WTC11 (cell line): ENCODE results near the gene SUGT1. TPM values are rescaled to one million over a fixed set of nuclear protein-coding genes. Genes with fewer than 3 reads are reported as not detected.

Experiments used
- ATAC-seq: fragments of 200-7000 bp; cut with Tn5 transposase; 2 replicates; pipeline ENCODE4 v1.10.0; 2021; ENCODE audit warnings: mild to moderate bottlenecking, moderate library complexity
- CTCF ChIA-PET: fragments of 300-600 bp; sonication (Branson Sonifier 250); formaldehyde crosslinking; loops from one replicate; lab custom pipeline; 2021; ENCODE audit warnings: antibody characterized with exemption; lab: Charles Lee
- POLR2A ChIA-PET: fragments of 350-600 bp; sonication (Branson Sonifier 250); formaldehyde crosslinking; loops from one replicate; lab custom pipeline; 2021; ENCODE audit warnings: antibody characterized with exemption; lab: Charles Lee
- DNase-seq: peaks from one replicate; pipeline ENCODE4 v3.0.0; 2021; ENCODE audit warnings: low spot score
- H3K27ac Mint-ChIP-seq: 2 replicates; pipeline ENCODE4 v1.8.0; 2021; ENCODE audit warnings: mixed read lengths
- H3K27me3 Mint-ChIP-seq: 2 replicates; pipeline ENCODE4 v1.8.0; 2021; ENCODE audit warnings: low read depth, mild to moderate bottlenecking, moderate library complexity, mixed read lengths
- H3K36me3 Mint-ChIP-seq: 2 replicates; pipeline ENCODE4 v1.8.0; 2021; ENCODE audit warnings: mixed read lengths
- H3K4me1 Mint-ChIP-seq: 2 replicates; pipeline ENCODE4 v1.8.0; 2022; ENCODE audit warnings: mixed read lengths
- H3K4me3 Mint-ChIP-seq: 2 replicates; pipeline ENCODE4 v1.8.0; 2021; ENCODE audit warnings: mild to moderate bottlenecking, moderate library complexity, mixed read lengths
- H3K9me3 Mint-ChIP-seq: 2 replicates; pipeline ENCODE4 v1.8.0; 2021; ENCODE audit warnings: mixed read lengths
- CREB1 ChIP-seq: sonication (generic); formaldehyde crosslinking; IDR thresholded peaks from 2 replicates; pipeline ENCODE4 v1.8.0; 2023; ENCODE audit warnings: mild to moderate bottlenecking, missing genetic modification reagents
- ETV6 ChIP-seq: sonication (generic); formaldehyde crosslinking; IDR thresholded peaks from 2 replicates; pipeline ENCODE4 v1.8.1; 2022; ENCODE audit warnings: mild to moderate bottlenecking, missing genetic modification reagents
- FOXP1 ChIP-seq: sonication (generic); formaldehyde crosslinking; IDR thresholded peaks from 2 replicates; pipeline ENCODE4 v1.8.0; 2022; ENCODE audit warnings: missing genetic modification reagents, mild to moderate bottlenecking, moderate library complexity, borderline replicate concordance
- GRHL2 ChIP-seq: fragments of 250-450 bp; sonication (Bioruptor Pico); IDR thresholded peaks from 2 replicates; pipeline ENCODE4 v1.8.0; 2022; ENCODE audit warnings: mild to moderate bottlenecking, moderate library complexity; ENCODE audit not compliant: insufficient replicate concordance, severe bottlenecking
- GTF2I ChIP-seq: fragments of 250-450 bp; sonication (Bioruptor Pico); conservative IDR thresholded peaks from 2 replicates; pipeline ENCODE4 v1.4.0; 2021; ENCODE audit warnings: mild to moderate bottlenecking
- KAT7 ChIP-seq: sonication (generic); formaldehyde crosslinking; IDR thresholded peaks from 2 replicates; pipeline ENCODE4 v1.8.1; 2023; ENCODE audit warnings: missing genetic modification reagents, mild to moderate bottlenecking, borderline replicate concordance
- NR1H2 ChIP-seq: sonication (generic); formaldehyde crosslinking; IDR thresholded peaks from 2 replicates; pipeline ENCODE4 v1.9.0; 2021; ENCODE audit warnings: mild to moderate bottlenecking, moderate library complexity, missing genetic modification reagents
- OVOL2 ChIP-seq: fragments of 250-450 bp; sonication (Bioruptor Pico); IDR thresholded peaks from 2 replicates; pipeline ENCODE4 v1.9.0; 2021; ENCODE audit warnings: mild to moderate bottlenecking, borderline replicate concordance
- PRRX2 ChIP-seq: fragments of 250-450 bp; sonication (Bioruptor Pico); IDR thresholded peaks from 2 replicates; pipeline ENCODE4 v1.8.0; 2021; ENCODE audit warnings: mild to moderate bottlenecking
- SOX15 ChIP-seq: fragments of 250-450 bp; sonication (Bioruptor Pico); IDR thresholded peaks from 2 replicates; pipeline ENCODE4 v1.9.0; 2021; ENCODE audit warnings: mild to moderate bottlenecking
- TCF7 ChIP-seq: sonication (generic); formaldehyde crosslinking; IDR thresholded peaks from 2 replicates; pipeline ENCODE4 v1.8.0; 2022; ENCODE audit warnings: mild to moderate bottlenecking, low read depth, missing genetic modification reagents, moderate library complexity
- TEAD1 ChIP-seq: sonication (generic); formaldehyde crosslinking; IDR thresholded peaks from 2 replicates; pipeline ENCODE4 v1.8.0; 2022; ENCODE audit warnings: mild to moderate bottlenecking, missing genetic modification reagents
- TP53 ChIP-seq: sonication (generic); formaldehyde crosslinking; IDR thresholded peaks from 2 replicates; pipeline ENCODE4 v1.8.1; 2023; ENCODE audit warnings: mild to moderate bottlenecking, missing genetic modification reagents
- ZNF121 ChIP-seq: sonication (generic); formaldehyde crosslinking; IDR thresholded peaks from 2 replicates; pipeline ENCODE4 v1.8.0; 2023; ENCODE audit warnings: missing genetic modification reagents
- ZNF219 ChIP-seq: sonication (generic); formaldehyde crosslinking; IDR thresholded peaks from 2 replicates; pipeline ENCODE4 v1.8.0; 2023; ENCODE audit warnings: missing genetic modification reagents, mild to moderate bottlenecking, borderline replicate concordance
- ZNF396 ChIP-seq: fragments of 250-450 bp; sonication (Bioruptor Pico); IDR thresholded peaks from 2 replicates; pipeline ENCODE4 v1.8.0; 2021; ENCODE audit warnings: mild to moderate bottlenecking, moderate library complexity, borderline replicate concordance
- ZNF416 ChIP-seq: fragments of 250-450 bp; sonication (Bioruptor Pico); IDR thresholded peaks from 2 replicates; pipeline ENCODE4 v1.9.0; 2021; ENCODE audit warnings: mild to moderate bottlenecking, inconsistent platforms
- ZNF671 ChIP-seq: fragments of 250-450 bp; sonication (Bioruptor Pico); IDR thresholded peaks from 2 replicates; pipeline ENCODE4 v1.8.0; 2021; ENCODE audit warnings: mild to moderate bottlenecking
- total RNA-seq: library from RNA; stranded (reverse); gene quantifications from 3 replicates; pipeline ENCODE4 v1.2.3, GENCODE V29; 2021
- TF ChIP-seq, protein P1 (sequence below): sonication (generic); formaldehyde crosslinking; IDR thresholded peaks from 2 replicates; pipeline ENCODE4 v1.8.1; 2022; ENCODE audit warnings: missing genetic modification reagents, borderline replicate concordance
- TF ChIP-seq, protein P2 (sequence below): sonication (generic); formaldehyde crosslinking; IDR thresholded peaks from 2 replicates; pipeline ENCODE4 v1.8.0; 2023; ENCODE audit warnings: missing genetic modification reagents, mild to moderate bottlenecking, borderline replicate concordance
- TF ChIP-seq, protein P3 (sequence below): sonication (generic); formaldehyde crosslinking; IDR thresholded peaks from 2 replicates; pipeline ENCODE4 v1.8.0; 2023; ENCODE audit warnings: mild to moderate bottlenecking, missing genetic modification reagents
- TF ChIP-seq, protein P4 (sequence below): sonication (generic); formaldehyde crosslinking; IDR thresholded peaks from 2 replicates; pipeline ENCODE4 v1.8.0; 2022; ENCODE audit warnings: missing genetic modification reagents
- TF ChIP-seq, protein P5 (sequence below): sonication (generic); formaldehyde crosslinking; conservative IDR thresholded peaks from 2 replicates; pipeline ENCODE4 v1.8.1; 2022; ENCODE audit warnings: mild to moderate bottlenecking, missing genetic modification reagents
- TF ChIP-seq, protein P6 (sequence below): fragments of 250-450 bp; sonication (Bioruptor Pico); IDR thresholded peaks from 2 replicates; pipeline ENCODE4 v1.9.0; 2021; ENCODE audit warnings: moderate library complexity, mild to moderate bottlenecking, inconsistent platforms, borderline replicate concordance

The SUGT1 gene
- total RNA-seq, 1 experiment from 2014 or later: 76.3 TPM

DNA sequence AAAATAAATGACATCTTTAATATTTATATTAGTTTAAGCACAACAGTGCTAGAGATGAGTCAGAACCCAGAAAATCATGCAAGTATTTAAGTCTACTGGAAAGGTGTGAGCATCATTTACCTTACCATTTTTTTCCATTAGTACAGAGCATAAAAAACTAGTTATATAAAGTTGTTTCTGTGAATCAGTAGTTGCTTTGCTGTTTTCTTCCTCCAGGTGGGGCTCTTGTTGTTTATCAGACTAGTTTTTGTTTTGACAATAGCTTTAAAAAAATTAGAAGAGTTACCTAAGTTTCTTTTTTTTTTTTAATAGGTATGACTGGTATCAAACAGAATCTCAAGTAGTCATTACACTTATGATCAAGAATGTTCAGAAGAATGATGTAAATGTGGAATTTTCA lies 12.7 kb downstream of the SUGT1 start:
- no peak for TF ChIP-seq KAT7 (CRISPR knock-in tag)
- TF ChIP-seq ZNF121 (CRISPR knock-in tag): no peak
- no peak for TF ChIP-seq TP53 (CRISPR knock-in tag)
- TF ChIP-seq ZNF671 (CRISPR knock-in tag): no peak
- TF ChIP-seq PRRX2 (CRISPR knock-in tag): no peak
- no peak for TF ChIP-seq OVOL2 (CRISPR knock-in tag)
- TF ChIP-seq TEAD1 (CRISPR knock-in tag): no peak
- no peak for TF ChIP-seq NR1H2 (CRISPR knock-in tag)
- no peak for TF ChIP-seq ZNF416 (CRISPR knock-in tag)
- TF ChIP-seq CREB1 (CRISPR knock-in tag): no peak
- TF ChIP-seq, protein P1, sequence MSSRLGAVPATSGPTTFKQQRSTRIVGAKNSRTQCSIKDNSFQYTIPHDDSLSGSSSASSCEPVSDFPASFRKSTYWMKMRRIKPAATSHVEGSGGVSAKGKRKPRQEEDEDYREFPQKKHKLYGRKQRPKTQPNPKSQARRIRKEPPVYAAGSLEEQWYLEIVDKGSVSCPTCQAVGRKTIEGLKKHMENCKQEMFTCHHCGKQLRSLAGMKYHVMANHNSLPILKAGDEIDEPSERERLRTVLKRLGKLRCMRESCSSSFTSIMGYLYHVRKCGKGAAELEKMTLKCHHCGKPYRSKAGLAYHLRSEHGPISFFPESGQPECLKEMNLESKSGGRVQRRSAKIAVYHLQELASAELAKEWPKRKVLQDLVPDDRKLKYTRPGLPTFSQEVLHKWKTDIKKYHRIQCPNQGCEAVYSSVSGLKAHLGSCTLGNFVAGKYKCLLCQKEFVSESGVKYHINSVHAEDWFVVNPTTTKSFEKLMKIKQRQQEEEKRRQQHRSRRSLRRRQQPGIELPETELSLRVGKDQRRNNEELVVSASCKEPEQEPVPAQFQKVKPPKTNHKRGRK: no peak
- no peak for TF ChIP-seq GRHL2
- TF ChIP-seq, protein P2, sequence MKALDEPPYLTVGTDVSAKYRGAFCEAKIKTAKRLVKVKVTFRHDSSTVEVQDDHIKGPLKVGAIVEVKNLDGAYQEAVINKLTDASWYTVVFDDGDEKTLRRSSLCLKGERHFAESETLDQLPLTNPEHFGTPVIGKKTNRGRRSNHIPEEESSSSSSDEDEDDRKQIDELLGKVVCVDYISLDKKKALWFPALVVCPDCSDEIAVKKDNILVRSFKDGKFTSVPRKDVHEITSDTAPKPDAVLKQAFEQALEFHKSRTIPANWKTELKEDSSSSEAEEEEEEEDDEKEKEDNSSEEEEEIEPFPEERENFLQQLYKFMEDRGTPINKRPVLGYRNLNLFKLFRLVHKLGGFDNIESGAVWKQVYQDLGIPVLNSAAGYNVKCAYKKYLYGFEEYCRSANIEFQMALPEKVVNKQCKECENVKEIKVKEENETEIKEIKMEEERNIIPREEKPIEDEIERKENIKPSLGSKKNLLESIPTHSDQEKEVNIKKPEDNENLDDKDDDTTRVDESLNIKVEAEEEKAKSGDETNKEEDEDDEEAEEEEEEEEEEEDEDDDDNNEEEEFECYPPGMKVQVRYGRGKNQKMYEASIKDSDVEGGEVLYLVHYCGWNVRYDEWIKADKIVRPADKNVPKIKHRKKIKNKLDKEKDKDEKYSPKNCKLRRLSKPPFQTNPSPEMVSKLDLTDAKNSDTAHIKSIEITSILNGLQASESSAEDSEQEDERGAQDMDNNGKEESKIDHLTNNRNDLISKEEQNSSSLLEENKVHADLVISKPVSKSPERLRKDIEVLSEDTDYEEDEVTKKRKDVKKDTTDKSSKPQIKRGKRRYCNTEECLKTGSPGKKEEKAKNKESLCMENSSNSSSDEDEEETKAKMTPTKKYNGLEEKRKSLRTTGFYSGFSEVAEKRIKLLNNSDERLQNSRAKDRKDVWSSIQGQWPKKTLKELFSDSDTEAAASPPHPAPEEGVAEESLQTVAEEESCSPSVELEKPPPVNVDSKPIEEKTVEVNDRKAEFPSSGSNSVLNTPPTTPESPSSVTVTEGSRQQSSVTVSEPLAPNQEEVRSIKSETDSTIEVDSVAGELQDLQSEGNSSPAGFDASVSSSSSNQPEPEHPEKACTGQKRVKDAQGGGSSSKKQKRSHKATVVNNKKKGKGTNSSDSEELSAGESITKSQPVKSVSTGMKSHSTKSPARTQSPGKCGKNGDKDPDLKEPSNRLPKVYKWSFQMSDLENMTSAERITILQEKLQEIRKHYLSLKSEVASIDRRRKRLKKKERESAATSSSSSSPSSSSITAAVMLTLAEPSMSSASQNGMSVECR (CRISPR knock-in tag): no peak
- no peak for TF ChIP-seq GTF2I
- no peak for DNase-seq
- POLR2A ChIA-PET: interaction anchor here (0.8 to 1.3 kb wide), 3 partner anchors 12 to 144 kb away, joined by 3 to 5 read pairs (median 4); partner anchors contain the start of gene SUGT1
- Mint-ChIP-seq H3K4me3 (no peak overlapping the region), H3K27ac (no peak overlapping the region), H3K9me3 (no peaks in the 10 kb centered on the region), H3K36me3 (peaks cover 71% of the 10 kb centered on the region), H3K27me3 (no peaks in the 10 kb centered on the region), H3K4me1 (peaks cover 2% of the 10 kb centered on the region; the same call in 1 of the 2 replicates)
- no peak for ATAC-seq
- CTCF ChIA-PET: interaction anchor here (0.6 to 3.2 kb wide), 30 partner anchors 9 to 536 kb away, joined by 3 to 65 read pairs (median 5); partner anchors contain the start of genes PCDH8, SUGT1 and VPS36

DNA sequence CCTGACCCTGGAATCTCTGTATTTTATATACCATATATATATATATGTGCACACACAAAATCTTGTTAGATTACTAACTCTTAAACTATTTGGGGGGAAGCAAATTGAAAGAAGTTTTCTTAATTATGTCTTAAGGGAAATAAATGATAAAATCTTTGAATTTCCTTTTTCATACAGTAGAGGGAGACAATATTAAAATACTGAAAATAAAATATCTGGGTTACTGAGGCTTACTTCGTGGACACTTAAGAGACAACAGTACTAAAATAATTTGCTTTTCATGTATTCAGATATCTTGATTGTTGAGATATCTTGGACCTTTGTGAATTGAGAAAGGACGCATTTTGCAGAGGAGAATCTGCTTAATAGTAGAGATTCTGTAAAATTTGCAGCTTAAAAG lies 17.0 kb downstream of the SUGT1 start:
- Mint-ChIP-seq H3K4me1 (peaks cover 2% of the 10 kb centered on the region; the same call in 1 of the 2 replicates), H3K27ac (no peak overlapping the region; the same call in 1 of the 2 replicates), H3K9me3 (no peaks in the 10 kb centered on the region), H3K4me3 (no peak overlapping the region), H3K36me3 (peaks cover 42% of the 10 kb centered on the region), H3K27me3 (no peaks in the 10 kb centered on the region)
- ChIA-PET CTCF (interaction anchor here (0.9 kb wide), 1 partner anchor 140 kb away, joined by 3 read pairs; no protein-coding TSS in a partner anchor), POLR2A (no interaction called here)
- DNase-seq: no peak
- no peak for ATAC-seq
- TF ChIP-seq CREB1 (CRISPR knock-in tag): no peak
- TF ChIP-seq, protein P3, sequence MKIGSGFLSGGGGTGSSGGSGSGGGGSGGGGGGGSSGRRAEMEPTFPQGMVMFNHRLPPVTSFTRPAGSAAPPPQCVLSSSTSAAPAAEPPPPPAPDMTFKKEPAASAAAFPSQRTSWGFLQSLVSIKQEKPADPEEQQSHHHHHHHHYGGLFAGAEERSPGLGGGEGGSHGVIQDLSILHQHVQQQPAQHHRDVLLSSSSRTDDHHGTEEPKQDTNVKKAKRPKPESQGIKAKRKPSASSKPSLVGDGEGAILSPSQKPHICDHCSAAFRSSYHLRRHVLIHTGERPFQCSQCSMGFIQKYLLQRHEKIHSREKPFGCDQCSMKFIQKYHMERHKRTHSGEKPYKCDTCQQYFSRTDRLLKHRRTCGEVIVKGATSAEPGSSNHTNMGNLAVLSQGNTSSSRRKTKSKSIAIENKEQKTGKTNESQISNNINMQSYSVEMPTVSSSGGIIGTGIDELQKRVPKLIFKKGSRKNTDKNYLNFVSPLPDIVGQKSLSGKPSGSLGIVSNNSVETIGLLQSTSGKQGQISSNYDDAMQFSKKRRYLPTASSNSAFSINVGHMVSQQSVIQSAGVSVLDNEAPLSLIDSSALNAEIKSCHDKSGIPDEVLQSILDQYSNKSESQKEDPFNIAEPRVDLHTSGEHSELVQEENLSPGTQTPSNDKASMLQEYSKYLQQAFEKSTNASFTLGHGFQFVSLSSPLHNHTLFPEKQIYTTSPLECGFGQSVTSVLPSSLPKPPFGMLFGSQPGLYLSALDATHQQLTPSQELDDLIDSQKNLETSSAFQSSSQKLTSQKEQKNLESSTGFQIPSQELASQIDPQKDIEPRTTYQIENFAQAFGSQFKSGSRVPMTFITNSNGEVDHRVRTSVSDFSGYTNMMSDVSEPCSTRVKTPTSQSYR (CRISPR knock-in tag): no peak
- no peak for TF ChIP-seq FOXP1 (CRISPR knock-in tag)
- no peak for TF ChIP-seq ZNF396 (CRISPR knock-in tag)
- no peak for TF ChIP-seq SOX15 (CRISPR knock-in tag)
- no peak for TF ChIP-seq ETV6 (CRISPR knock-in tag)
- TF ChIP-seq, protein P4, sequence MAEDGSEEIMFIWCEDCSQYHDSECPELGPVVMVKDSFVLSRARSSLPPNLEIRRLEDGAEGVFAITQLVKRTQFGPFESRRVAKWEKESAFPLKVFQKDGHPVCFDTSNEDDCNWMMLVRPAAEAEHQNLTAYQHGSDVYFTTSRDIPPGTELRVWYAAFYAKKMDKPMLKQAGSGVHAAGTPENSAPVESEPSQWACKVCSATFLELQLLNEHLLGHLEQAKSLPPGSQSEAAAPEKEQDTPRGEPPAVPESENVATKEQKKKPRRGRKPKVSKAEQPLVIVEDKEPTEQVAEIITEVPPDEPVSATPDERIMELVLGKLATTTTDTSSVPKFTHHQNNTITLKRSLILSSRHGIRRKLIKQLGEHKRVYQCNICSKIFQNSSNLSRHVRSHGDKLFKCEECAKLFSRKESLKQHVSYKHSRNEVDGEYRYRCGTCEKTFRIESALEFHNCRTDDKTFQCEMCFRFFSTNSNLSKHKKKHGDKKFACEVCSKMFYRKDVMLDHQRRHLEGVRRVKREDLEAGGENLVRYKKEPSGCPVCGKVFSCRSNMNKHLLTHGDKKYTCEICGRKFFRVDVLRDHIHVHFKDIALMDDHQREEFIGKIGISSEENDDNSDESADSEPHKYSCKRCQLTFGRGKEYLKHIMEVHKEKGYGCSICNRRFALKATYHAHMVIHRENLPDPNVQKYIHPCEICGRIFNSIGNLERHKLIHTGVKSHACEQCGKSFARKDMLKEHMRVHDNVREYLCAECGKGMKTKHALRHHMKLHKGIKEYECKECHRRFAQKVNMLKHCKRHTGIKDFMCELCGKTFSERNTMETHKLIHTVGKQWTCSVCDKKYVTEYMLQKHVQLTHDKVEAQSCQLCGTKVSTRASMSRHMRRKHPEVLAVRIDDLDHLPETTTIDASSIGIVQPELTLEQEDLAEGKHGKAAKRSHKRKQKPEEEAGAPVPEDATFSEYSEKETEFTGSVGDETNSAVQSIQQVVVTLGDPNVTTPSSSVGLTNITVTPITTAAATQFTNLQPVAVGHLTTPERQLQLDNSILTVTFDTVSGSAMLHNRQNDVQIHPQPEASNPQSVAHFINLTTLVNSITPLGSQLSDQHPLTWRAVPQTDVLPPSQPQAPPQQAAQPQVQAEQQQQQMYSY (CRISPR knock-in tag): no peak
- TF ChIP-seq, protein P5, sequence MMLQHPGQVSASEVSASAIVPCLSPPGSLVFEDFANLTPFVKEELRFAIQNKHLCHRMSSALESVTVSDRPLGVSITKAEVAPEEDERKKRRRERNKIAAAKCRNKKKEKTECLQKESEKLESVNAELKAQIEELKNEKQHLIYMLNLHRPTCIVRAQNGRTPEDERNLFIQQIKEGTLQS (CRISPR knock-in tag): no peak
- TF ChIP-seq, protein P6, sequence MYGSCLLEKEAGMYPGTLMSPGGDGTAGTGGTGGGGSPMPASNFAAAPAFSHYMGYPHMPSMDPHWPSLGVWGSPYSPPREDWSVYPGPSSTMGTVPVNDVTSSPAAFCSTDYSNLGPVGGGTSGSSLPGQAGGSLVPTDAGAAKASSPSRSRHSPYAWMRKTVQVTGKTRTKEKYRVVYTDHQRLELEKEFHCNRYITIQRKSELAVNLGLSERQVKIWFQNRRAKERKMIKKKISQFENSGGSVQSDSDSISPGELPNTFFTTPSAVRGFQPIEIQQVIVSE (CRISPR knock-in tag): no peak
- no peak for TF ChIP-seq TCF7
- no peak for TF ChIP-seq ZNF219
